ENCODE measurements around the gene SLC25A2. TPM values are rescaled to one million over a fixed set of nuclear protein-coding genes. Genes with fewer than 3 reads are reported as not detected.
A peak's percentile ranks its signal among the peaks of the same experiment; 100 is the strongest.

Gene SLC25A2
- total RNA-seq, 2 donors from 2014 or later: 0.55 to 0.68 TPM

GRCh38 chr5:141330299-141331080, 26.6 kb upstream of the SLC25A2 start, which contains the start of gene PCDHGA1:
PCDHGA1 (plus strand) TSS chr5:141330514.
- H3K9me3 Mint-ChIP-seq: peaks cover 42% of the 10 kb centered on the region
- H3K9ac ChIP-seq (ENCODE audit: extremely low read depth, low read length, poor library complexity, severe bottlenecking): no peak within 1 kb of the TSS
- H3K27ac ChIP-seq (ENCODE audit: low read depth, low read length): no peak within 1 kb of the TSS
- peak within 1 kb of the TSS; percentile 45 for H3K4me3 Mint-ChIP-seq
- H3K9me3 ChIP-seq (ENCODE audit: control insufficient read depth, low read length): no peaks in the 10 kb centered on the region
- H3K27me3 Mint-ChIP-seq (ENCODE audit: insufficient read depth): peaks cover 13% of the 10 kb centered on the region
- DNase-seq: peak; percentile 69
- H3K36me3 Mint-ChIP-seq (ENCODE audit: low read depth): peaks cover 14% of the 10 kb centered on the region
- H3K4me3 ChIP-seq (ENCODE audit: low read length): no peak within 1 kb of the TSS
- H3K27ac Mint-ChIP-seq: no peak within 1 kb of the TSS
- no peaks in the 10 kb centered on the region for H3K27me3 ChIP-seq (ENCODE audit: control insufficient read depth, insufficient read depth, low read length, poor library complexity, severe bottlenecking)
- peak; percentile 75 for TF ChIP-seq CTCF (conservative IDR thresholded peaks at IDR 0.05)
- no peaks in the 10 kb centered on the region for H3K4me1 ChIP-seq (ENCODE audit: control insufficient read depth, insufficient read depth, low read length)
- no peaks in the 10 kb centered on the region for H3K36me3 ChIP-seq (ENCODE audit: control insufficient read depth, insufficient read depth, low read length)
- WGBS, 2 experiments (ENCODE audit: insufficient coverage in 1 of 2, insufficient read length in 1 of 2): 87 to 90% methylated on average over 19 to 21 of the region's 21 CpGs
- no peaks in the 10 kb centered on the region for H3K4me1 Mint-ChIP-seq

- WGBS, 2 experiments (ENCODE audit: insufficient coverage in 1 of 2, insufficient read length in 1 of 2): 85 to 90% methylated on average over 6 to 8 of the region's 8 CpGs
- H3K36me3 ChIP-seq (ENCODE audit: control insufficient read depth, insufficient read depth, low read length): no peaks in the 10 kb centered on the region
- no peaks in the 10 kb centered on the region for H3K27me3 ChIP-seq (ENCODE audit: control insufficient read depth, insufficient read depth, low read length, poor library complexity, severe bottlenecking)
- no peak overlapping the region for H3K9ac ChIP-seq (ENCODE audit: extremely low read depth, low read length, poor library complexity, severe bottlenecking)
- H3K36me3 Mint-ChIP-seq (ENCODE audit: low read depth): peaks cover 14% of the 10 kb centered on the region
- no peaks in the 10 kb centered on the region for H3K4me1 Mint-ChIP-seq
- no peak overlapping the region for H3K27ac ChIP-seq (ENCODE audit: low read depth, low read length)
- H3K4me1 ChIP-seq (ENCODE audit: control insufficient read depth, insufficient read depth, low read length): no peaks in the 10 kb centered on the region
- H3K4me3 Mint-ChIP-seq: no peak overlapping the region
- H3K9me3 ChIP-seq (ENCODE audit: control insufficient read depth, low read length): peaks cover 7% of the 10 kb centered on the region
- H3K27me3 Mint-ChIP-seq (ENCODE audit: insufficient read depth): peaks cover 13% of the 10 kb centered on the region
- no peak for DNase-seq
- peaks cover 37% of the 10 kb centered on the region for H3K9me3 Mint-ChIP-seq
- no peak overlapping the region for H3K4me3 ChIP-seq (ENCODE audit: low read length)
- TF ChIP-seq CTCF (conservative IDR thresholded peaks at IDR 0.05): no peak
- H3K27ac Mint-ChIP-seq: no peak overlapping the region
Observed at GRCh38 chr5:141328231-141328630, 24.4 kb upstream of the SLC25A2 start.

- Mint-ChIP-seq H3K9me3 (peaks cover 23% of the 10 kb centered on the region), H3K4me1 (no peaks in the 10 kb centered on the region), H3K27ac (peak overlapping the region; percentile 98), H3K36me3 (ENCODE audit: low read depth) (peaks cover 9% of the 10 kb centered on the region), H3K27me3 (ENCODE audit: insufficient read depth) (peaks cover 13% of the 10 kb centered on the region), H3K4me3 (peak overlapping the region; percentile 71)
- peak; percentile 91 for DNase-seq
- Histone ChIP-seq H3K9me3 (ENCODE audit: control insufficient read depth, low read length) (peaks cover 15% of the 10 kb centered on the region), H3K4me1 (ENCODE audit: control insufficient read depth, insufficient read depth, low read length) (no peaks in the 10 kb centered on the region), H3K27me3 (ENCODE audit: control insufficient read depth, insufficient read depth, low read length, poor library complexity, severe bottlenecking) (no peaks in the 10 kb centered on the region), H3K4me3 (ENCODE audit: low read length) (peak overlapping the region; percentile 61), H3K36me3 (ENCODE audit: control insufficient read depth, insufficient read depth, low read length) (no peaks in the 10 kb centered on the region), H3K27ac (ENCODE audit: low read depth, low read length) (no peak overlapping the region), H3K9ac (ENCODE audit: extremely low read depth, low read length, poor library complexity, severe bottlenecking) (peak overlapping the region; percentile 28)
- TF ChIP-seq CTCF (conservative IDR thresholded peaks at IDR 0.05): peak; percentile 89
- WGBS, 2 experiments (ENCODE audit: insufficient coverage in 1 of 2, insufficient read length in 1 of 2): 75 to 84% methylated on average over 27 of the region's 27 CpGs
Observed at GRCh38 chr5:141326088-141326854, 22.4 kb upstream of the SLC25A2 start.

Data from endodermal cell (in vitro differentiated cells).